HL-60 (cell line): ENCODE results near the gene TMEM250.

ENCODE experiments used
- CTCF ChIP-seq: IDR thresholded peaks from one replicate; pipeline ENCODE4 v1.5.1; 2011; ENCODE audit warnings: low read length, control low read depth, inconsistent platforms; ENCODE audit not compliant: insufficient read depth
- GABPA ChIP-seq: IDR thresholded peaks from 2 replicates; pipeline ENCODE4 v1.6.1; 2012; ENCODE audit warnings: low read depth
- POLR2AphosphoS5 ChIP-seq: IDR thresholded peaks from 2 replicates; pipeline ENCODE4 v1.6.1; 2012; ENCODE audit warnings: low read depth
- SPI1 ChIP-seq: IDR thresholded peaks from 2 replicates; pipeline ENCODE4 v1.6.1; 2012; ENCODE audit warnings: low read depth, mild to moderate bottlenecking, borderline replicate concordance

- TF ChIP-seq CTCF (peak; percentile 74), POLR2AphosphoS5 (no peak), SPI1 (no peak), GABPA (no peak)
These were observed 4.0 kb upstream of the TMEM250 start for GRCh38 chr9:136122425-136123383.
